Keratinocyte (primary cell): Measurements from ENCODE around the gene LRRN2. TPM values are rescaled to one million over a fixed set of nuclear protein-coding genes. Genes with fewer than 3 reads are reported as not detected.

Experiments used
- DNase-seq: peaks from one replicate; pipeline ENCODE4 v3.0.0-alpha.2; 2011; ENCODE audit warnings: low read depth, missing footprints, low spot score
- FAIRE-seq: peaks from 2 replicates; lab custom pipeline; 2011; peaks lifted over from hg19 to GRCh38; lab: Jason Lieb, UNC
- H2AFZ ChIP-seq: 2 replicates; pipeline ENCODE4 v1.6.0; 2012; ENCODE audit warnings: low read length, control low read depth, inconsistent platforms; ENCODE audit not compliant: control insufficient read depth
- H3K27ac ChIP-seq: 2 replicates; pipeline ENCODE4 v1.5.1; 2011; ENCODE audit warnings: low read length; ENCODE audit not compliant: control insufficient read depth, insufficient read depth
- H3K27me3 ChIP-seq: 3 replicates; pipeline ENCODE4 v1.6.0; 2011; ENCODE audit warnings: low read length; ENCODE audit not compliant: control insufficient read depth, insufficient read depth; ENCODE audit errors: extremely low read depth
- H3K36me3 ChIP-seq, 2 experiments: 2 replicates in 1 of 2; 3 replicates in 1 of 2; pipeline ENCODE4 v1.5.1; 2011; ENCODE audit warnings: low read length in 2 of 2, mild to moderate bottlenecking in 1 of 2; ENCODE audit not compliant: control insufficient read depth in 2 of 2, insufficient read depth in 2 of 2; ENCODE audit errors: extremely low read depth in 1 of 2
- H3K4me1 ChIP-seq: 3 replicates; pipeline ENCODE4 v1.5.1; 2011; ENCODE audit warnings: low read length; ENCODE audit not compliant: control insufficient read depth, insufficient read depth; ENCODE audit errors: extremely low read depth
- H3K4me2 ChIP-seq: 3 replicates; pipeline ENCODE4 v1.6.0; 2011; ENCODE audit warnings: low read depth, low read length; ENCODE audit not compliant: control insufficient read depth, insufficient read depth; ENCODE audit errors: extremely low read depth
- H3K4me3 ChIP-seq, 3 experiments: fragments of 200-600 bp in 1 of 3; sonication (generic) in 1 of 3; 2 replicates in 2 of 3; 3 replicates in 1 of 3; pipeline ENCODE4 v1.5.1; 2011 to 2016; ENCODE audit warnings: low read length in 3 of 3, mild to moderate bottlenecking in 3 of 3, control low read depth in 2 of 3, inconsistent platforms in 1 of 3, low read depth in 1 of 3, mixed read lengths in 1 of 3, mixed run types in 1 of 3, moderate library complexity in 1 of 3; ENCODE audit not compliant: control insufficient read depth in 2 of 3, insufficient read depth in 2 of 3; ENCODE audit errors: extremely low read depth in 1 of 3
- H3K79me2 ChIP-seq: 2 replicates; pipeline ENCODE4 v1.6.0; 2012; ENCODE audit warnings: low read length; ENCODE audit not compliant: control insufficient read depth, insufficient read depth
- H3K9ac ChIP-seq: 3 replicates; pipeline ENCODE4 v1.6.0; 2011; ENCODE audit warnings: low read length; ENCODE audit not compliant: control insufficient read depth, insufficient read depth; ENCODE audit errors: extremely low read depth
- H3K9me1 ChIP-seq: 3 replicates; pipeline ENCODE4 v1.6.0; 2011; ENCODE audit warnings: low read length; ENCODE audit not compliant: control insufficient read depth, insufficient read depth; ENCODE audit errors: extremely low read depth
- H3K9me3 ChIP-seq: 2 replicates; pipeline ENCODE4 v1.5.1; 2012; ENCODE audit warnings: low read depth, low read length; ENCODE audit not compliant: control insufficient read depth
- H4K20me1 ChIP-seq: 3 replicates; pipeline ENCODE4 v1.6.0; 2011; ENCODE audit warnings: low read length; ENCODE audit not compliant: control insufficient read depth, insufficient read depth; ENCODE audit errors: extremely low read depth
- CTCF ChIP-seq, 3 experiments: IDR thresholded peaks in 1 of 3; conservative IDR thresholded peaks in 1 of 3; optimal IDR thresholded peaks in 1 of 3; 2 replicates in 2 of 3; 3 replicates in 1 of 3; pipeline versions ENCODE3 to v1.5.1; 2011; ENCODE audit warnings: low read length in 3 of 3, mild to moderate bottlenecking in 3 of 3, moderate library complexity in 2 of 3, control low read depth in 1 of 3, inconsistent platforms in 1 of 3; ENCODE audit not compliant: insufficient read depth in 2 of 3; ENCODE audit errors: extremely low read depth in 1 of 3
- EZH2 ChIP-seq: IDR thresholded peaks from one replicate; pipeline ENCODE4 v1.6.1; 2012; ENCODE audit warnings: inconsistent platforms, mild to moderate bottlenecking, low read length, moderate library complexity
- dilution Hi-C: fragments of 300-500 bp; cut with MboI; formaldehyde crosslinking; loops from one replicate; pipeline ENCODE4 v1.7.0; 2020; ENCODE audit warnings: low sequenced_read_pairs; ENCODE audit not compliant: extremely low pct_ligation_motif_present
- polyA plus RNA-seq, 5 experiments: library from polyadenylated mRNA; depleted of rRNA in 3 of 5; stranded (reverse) in 3 of 5; stranded (forward) in 1 of 5; unstranded in 1 of 5; fragments of >200 nt; gene quantifications; 1 replicate in 1 of 5; 2 replicates in 3 of 5; 3 replicates in 1 of 5; pipeline versions ENCODE4 v1.2.1 to v1.2.3, GENCODE V29; 2011 to 2012; ENCODE audit warnings: missing spikeins in 2 of 5, low read depth in 1 of 5, low replicate concordance in 1 of 5

The LRRN2 gene
- polyA plus RNA-seq, 1 donor (not counting 4 experiments of a cell fraction or from before 2014, with no cell fraction given), result not detected

DNA sequence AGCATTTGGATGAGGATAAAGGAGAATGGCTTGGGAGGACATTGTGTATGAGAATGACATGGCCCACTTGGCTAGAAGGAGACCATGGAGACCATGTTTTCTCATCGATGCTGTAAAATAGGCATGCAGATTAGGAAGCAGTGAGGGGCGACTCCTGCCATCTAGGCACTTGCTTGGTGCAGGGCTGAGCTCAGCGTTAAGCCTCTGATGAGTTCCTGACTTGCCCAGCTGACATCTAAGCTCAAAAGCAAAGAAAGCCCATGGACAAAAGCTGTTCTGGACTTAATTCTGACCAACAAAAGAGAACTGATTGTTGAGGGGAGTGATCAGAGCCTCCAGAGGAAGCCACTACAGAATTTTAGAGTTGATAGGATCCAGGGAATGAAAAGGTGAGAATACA is 74.5 kb downstream of the LRRN2 start:
- dilution Hi-C loops, result no loop called here
- Histone ChIP-seq H2AFZ (no peak overlapping the region), H3K4me3 (no peak overlapping the region), H3K9me3 (no peaks in the 10 kb centered on the region), H3K27me3 (peaks cover 31% of the 10 kb centered on the region), H3K9ac (no peak overlapping the region), H3K79me2 (no peaks in the 10 kb centered on the region), H3K4me2 (no peak overlapping the region), H3K36me3 (no peaks in the 10 kb centered on the region), H3K27ac (no peak overlapping the region), H4K20me1 (no peaks in the 10 kb centered on the region), H3K4me1 (no peaks in the 10 kb centered on the region), H3K9me1 (no peaks in the 10 kb centered on the region)
- FAIRE-seq, result no peak
- no peak for DNase-seq
- TF ChIP-seq CTCF (optimal IDR thresholded peaks at IDR 0.05 in 1 of 3, IDR thresholded peaks at IDR 0.05 in 1 of 3, conservative IDR thresholded peaks at IDR 0.05 in 1 of 3; ENCODE audit: extremely low read depth in 1 of 3, insufficient read depth in 2 of 3, low read length in 3 of 3) (no peak), EZH2 (no peak)

GRCh38 chr1:204607910-204608309 is 77.6 kb downstream of the LRRN2 start:
- no peaks in the 10 kb centered on the region for H3K4me1 ChIP-seq
- no peak for FAIRE-seq
- H3K27ac ChIP-seq, result no peak overlapping the region
- H3K4me2 ChIP-seq, result no peak overlapping the region
- H3K27me3 ChIP-seq, result peaks cover 21% of the 10 kb centered on the region
- no peak overlapping the region for H3K9ac ChIP-seq
- H3K9me3 ChIP-seq, result no peaks in the 10 kb centered on the region
- no peak for DNase-seq
- H3K79me2 ChIP-seq, result no peaks in the 10 kb centered on the region
- no peaks in the 10 kb centered on the region for H3K9me1 ChIP-seq
- dilution Hi-C loops, result no loop called here
- H2AFZ ChIP-seq, result no peak overlapping the region
- H3K36me3 ChIP-seq, result no peaks in the 10 kb centered on the region
- H4K20me1 ChIP-seq, result no peaks in the 10 kb centered on the region
- no peak overlapping the region for H3K4me3 ChIP-seq
- TF ChIP-seq EZH2 (no peak), CTCF (optimal IDR thresholded peaks at IDR 0.05 in 1 of 3, IDR thresholded peaks at IDR 0.05 in 1 of 3, conservative IDR thresholded peaks at IDR 0.05 in 1 of 3; ENCODE audit: extremely low read depth in 1 of 3, insufficient read depth in 2 of 3, low read length in 3 of 3) (no peak)
